Measurements from ENCODE around the gene DNM3. TPM values are rescaled to one million over a fixed set of nuclear protein-coding genes. Genes with fewer than 3 reads are reported as not detected.

Gene DNM3
- total and polyA plus RNA-seq, 10 of the 15 experiments (the other 5 are each of a cell fraction or from before 2014, with no cell fraction given), result 0.03 to 1.5 (median 0.08) TPM; not detected in 3

- DNase-seq (ENCODE audit: low read depth, low spot score) (no peak), ATAC-seq (no peak), FAIRE-seq (no peak)
- intact Hi-C loops (cut with micrococcal nuclease; ENCODE audit: unreplicated experiment), result no loop called here
- WGBS (ENCODE audit: insufficient coverage, insufficient replicate concordance, low lambda C conversion rate, missing lambda C conversion rate), result 92% methylated on average over 1 of the region's 1 CpG
- TF ChIP-seq PRDM15 (CRISPR knock-in tag; IDR thresholded peaks at IDR 0.05), result no peak
- TF ChIP-seq TAF1 (IDR thresholded peaks at IDR 0.05; ENCODE audit: borderline replicate concordance, low read depth, low read length), result no peak
- TF ChIP-seq ZNF24 (IDR thresholded peaks at IDR 0.05), result no peak
- TF ChIP-seq WRNIP1 (IDR thresholded peaks at IDR 0.05; ENCODE audit: borderline replicate concordance, low read depth, low read length), result no peak
- TF ChIP-seq MTA3 (IDR thresholded peaks at IDR 0.05; ENCODE audit: borderline replicate concordance, low read length), result no peak
- no peak for TF ChIP-seq BMI1 (IDR thresholded peaks at IDR 0.05; ENCODE audit: borderline replicate concordance)
- TF ChIP-seq HDAC2 (IDR thresholded peaks at IDR 0.05), result no peak
- ChIA-PET CTCF (interaction anchor here (0.9 to 12.4 kb wide), 9 partner anchors 10 to 302 kb away, joined by 3 to 153 read pairs (median 9); no protein-coding TSS in a partner anchor), POLR2A (interaction anchor here (1.3 to 8.1 kb wide), 10 partner anchors 8 to 140 kb away, joined by 4 to 73 read pairs (median 8); partner anchors contain the start of gene SUCO), RAD21 (ENCODE audit: unreplicated experiment) (interaction anchor here (0.7 to 15.1 kb wide), 8 partner anchors 11 to 388 kb away, joined by 3 to 394 read pairs (median 66); no protein-coding TSS in a partner anchor), SMC1A (ENCODE audit: uncharacterized antibody, unreplicated experiment) (interaction anchor here (0.8 to 16.5 kb wide), 9 partner anchors 13 to 244 kb away, joined by 3 to 458 read pairs (median 5); no protein-coding TSS in a partner anchor)
- H3K36me3 ChIP-seq (ENCODE audit: control insufficient read depth in 2 of 2, insufficient read depth in 2 of 2, low read length in 1 of 2), result no peaks in the 10 kb centered on the region
- H3K27me3 ChIP-seq (replicated peaks in 1 of 2; ENCODE audit: control insufficient read depth in 2 of 2, insufficient read depth in 2 of 2, low read length in 1 of 2), result no peaks in the 10 kb centered on the region
- H3K4me3 ChIP-seq, result no peak overlapping the region
- H3K9ac ChIP-seq (ENCODE audit: control insufficient read depth, insufficient read depth, low read length), result peak overlapping the region; percentile 83
- H3K9me3 ChIP-seq (replicated peaks; ENCODE audit: control insufficient read depth, insufficient read depth, low read length), result no peaks in the 10 kb centered on the region; the same call in 2 of the 3 replicates
- H2AFZ ChIP-seq (ENCODE audit: control insufficient read depth, low read depth, low read length), result no peak overlapping the region
- in situ Hi-C loops (cut with MboI), result loop anchor here (5.0 kb wide), 2 partner anchors 50 to 210 kb away; no protein-coding TSS in a partner anchor
- H3K4me1 ChIP-seq (ENCODE audit: control insufficient read depth, insufficient read depth, low read length), result peaks cover 66% of the 10 kb centered on the region
- no peaks in the 10 kb centered on the region for H4K20me1 ChIP-seq (ENCODE audit: control insufficient read depth, insufficient read depth)
- no TSS peak for BruUV-seq (replicated peaks)
- peak overlapping the region; percentile 98 for H3K27ac ChIP-seq (ENCODE audit: control insufficient read depth, insufficient read depth)
- no peaks in the 10 kb centered on the region for H3K79me2 ChIP-seq (ENCODE audit: control insufficient read depth, insufficient read depth, low read length)
- peak overlapping the region; percentile 81; the same call in 1 of the 2 replicates for H3K4me2 ChIP-seq (ENCODE audit: control insufficient read depth, insufficient read depth)
Measured at GRCh38 chr1:172391976-172392375, 550.7 kb downstream of the DNM3 start.

Measured in GM12878 (cell line).